ENCODE results near the gene SEC11C.
"Not testable (repeated sequence)": the region's sequence is repeated elsewhere in the genome, so short reads cannot be mapped to it uniquely, and the experiment has no call there.

The SEC11C gene

DNA sequence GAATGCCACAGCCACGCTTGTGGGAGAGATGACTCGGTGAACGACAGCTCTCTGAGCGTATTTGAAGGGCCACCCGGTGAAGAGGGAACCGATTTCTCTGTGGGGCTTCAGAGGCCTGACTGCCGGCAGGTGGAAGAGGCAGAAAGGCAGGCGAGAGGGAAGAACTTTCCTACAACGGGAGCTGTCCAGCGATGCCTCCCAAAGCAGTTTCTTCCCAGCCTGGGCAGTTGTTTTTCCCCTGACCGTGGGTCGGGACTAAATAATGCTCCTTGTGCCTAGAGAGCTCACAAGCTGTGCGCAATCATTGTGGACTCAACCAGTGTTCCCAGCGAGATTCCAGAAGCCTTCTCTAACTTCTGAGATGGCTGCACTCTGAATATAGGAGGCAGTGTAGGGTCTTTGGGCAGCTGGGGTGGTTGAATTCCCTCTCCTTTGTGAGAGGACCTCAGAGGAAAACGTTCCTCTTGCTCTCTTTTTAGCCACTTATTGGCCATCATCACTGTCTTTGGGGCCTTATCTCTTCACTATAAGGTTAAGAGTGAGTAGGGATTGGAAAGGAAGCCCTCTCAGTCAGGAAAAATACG, 710 bp downstream of the SEC11C start:
- no peak for ATAC-seq
- H3K9me3 Mint-ChIP-seq = no peaks in the 10 kb centered on the region

DNA sequence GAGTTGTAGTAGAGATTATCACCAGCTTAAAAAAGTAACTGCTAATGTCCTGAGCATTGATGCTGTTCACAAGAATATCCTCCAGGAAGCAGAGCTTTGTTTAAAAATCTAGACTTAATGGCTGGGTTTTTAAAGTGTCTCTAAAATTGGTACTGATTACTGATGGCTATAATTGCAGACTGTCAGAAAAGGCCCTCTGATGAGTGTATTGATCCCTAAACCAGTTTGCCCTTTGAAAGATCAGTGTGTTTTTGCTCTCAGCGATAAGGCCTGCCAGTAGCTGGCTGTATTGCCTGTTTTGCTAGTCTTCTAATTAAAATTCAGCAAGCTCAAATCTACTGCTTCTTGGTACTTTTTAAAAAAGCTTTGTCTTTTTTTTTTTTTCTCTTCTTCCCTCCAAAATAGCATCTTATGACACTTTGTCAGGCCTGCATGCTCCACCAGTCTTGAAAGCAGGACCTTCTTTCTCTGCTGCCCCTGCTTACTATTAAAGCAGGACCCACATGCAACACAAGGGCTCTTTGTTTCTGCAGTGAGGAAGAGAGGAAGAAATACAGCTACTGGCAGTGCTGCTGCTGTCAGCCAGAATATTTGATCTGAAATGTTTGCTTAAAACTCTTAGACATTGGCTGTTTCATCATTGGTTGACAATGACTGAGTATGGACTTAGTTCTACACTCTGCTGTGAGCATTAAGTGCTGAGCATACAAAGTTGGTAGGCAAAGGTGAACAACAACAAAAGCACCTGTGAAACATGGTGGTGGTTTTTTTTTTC, 1.8 kb downstream of the SEC11C start:
- peak overlapping the region; percentile 99 for H3K27ac Mint-ChIP-seq
- DNase-seq (ENCODE audit: low spot score in 2 of 2) = no peak
- H3K36me3 Mint-ChIP-seq = peaks cover 26% of the 10 kb centered on the region
- peaks cover 59% of the 10 kb centered on the region for H3K4me1 Mint-ChIP-seq
- no peak for ATAC-seq
- peak overlapping the region; percentile 92 for H3K4me3 Mint-ChIP-seq
- H3K9me3 Mint-ChIP-seq = no peaks in the 10 kb centered on the region

More for the DNA sequence above, 710 bp downstream of the SEC11C start:
- peaks cover 26% of the 10 kb centered on the region for H3K36me3 Mint-ChIP-seq
- no peak for DNase-seq (ENCODE audit: low spot score in 2 of 2)
- peaks cover 48% of the 10 kb centered on the region for H3K4me1 Mint-ChIP-seq
- H3K27ac Mint-ChIP-seq = peak overlapping the region; percentile 99
- H3K4me3 Mint-ChIP-seq = peak overlapping the region; percentile 92

DNA sequence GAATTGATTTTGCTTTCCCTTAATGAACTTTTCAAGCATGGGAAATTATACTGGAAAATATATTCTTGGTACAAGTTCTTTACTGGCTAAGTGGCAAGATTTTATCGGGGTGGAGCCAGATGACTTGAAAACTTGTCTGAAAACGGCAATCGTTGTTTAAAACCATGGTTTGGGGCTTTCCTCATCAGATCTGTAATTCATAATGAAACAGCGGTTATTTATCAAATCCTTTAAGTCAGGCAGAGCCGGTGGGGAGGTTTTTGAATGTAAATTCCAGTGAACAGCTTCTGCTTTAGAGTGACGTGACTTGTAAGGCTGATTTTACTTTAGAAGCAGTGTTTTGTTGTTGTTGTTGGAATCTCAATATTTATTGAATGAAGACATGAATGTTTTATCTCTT, 2.6 kb downstream of the SEC11C start:
- Mint-ChIP-seq H3K4me3 (peak overlapping the region; percentile 92), H3K9me3 (no peaks in the 10 kb centered on the region), H3K4me1 (peaks cover 66% of the 10 kb centered on the region), H3K27ac (peak overlapping the region; percentile 99), H3K36me3 (peaks cover 26% of the 10 kb centered on the region)
- DNase-seq (ENCODE audit: low spot score in 2 of 2) (peak in 1 of 2 donors; percentile 55), ATAC-seq (peak; percentile 11)

- not testable (repeated sequence) for ATAC-seq; DNase-seq (ENCODE audit: low spot score in 2 of 2); H3K9me3 Mint-ChIP-seq
- H3K4me1 Mint-ChIP-seq = peaks cover 73% of the 10 kb centered on the region
- peak overlapping the region; percentile 92 for H3K4me3 Mint-ChIP-seq
- peak overlapping the region; percentile 99 for H3K27ac Mint-ChIP-seq
- peaks cover 26% of the 10 kb centered on the region for H3K36me3 Mint-ChIP-seq
These were observed 3.2 kb downstream of the SEC11C start for GRCh38 chr18:59142800-59143416.

GRCh38 chr18:59143441-59143840, 3.8 kb downstream of the SEC11C start:
- H3K4me1 Mint-ChIP-seq = peaks cover 76% of the 10 kb centered on the region
- peak overlapping the region; percentile 92 for H3K4me3 Mint-ChIP-seq
- ATAC-seq = no peak
- peak overlapping the region; percentile 99 for H3K27ac Mint-ChIP-seq
- no peak for DNase-seq (ENCODE audit: low spot score in 2 of 2)
- no peaks in the 10 kb centered on the region for H3K9me3 Mint-ChIP-seq
- peaks cover 26% of the 10 kb centered on the region for H3K36me3 Mint-ChIP-seq

DNA sequence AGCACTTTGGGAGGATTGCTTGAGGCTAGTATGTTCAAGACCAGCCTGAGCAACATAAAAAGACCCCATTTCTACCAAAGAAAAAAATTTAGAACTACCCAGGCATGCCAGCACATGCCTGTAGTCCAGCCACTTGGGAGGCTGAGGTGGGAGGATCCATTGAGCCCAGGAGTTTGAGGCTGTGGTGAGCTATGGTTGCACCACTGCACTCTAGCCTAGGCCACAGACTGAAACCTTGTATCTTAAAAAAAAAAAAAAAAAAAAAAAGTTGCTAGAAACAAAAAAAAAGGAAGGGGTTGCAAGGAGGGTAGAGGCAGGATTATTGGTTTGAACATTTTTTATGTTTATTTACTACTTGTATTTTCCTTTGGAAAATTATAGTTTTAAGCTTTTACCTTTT, 4.8 kb downstream of the SEC11C start:
- peaks cover 84% of the 10 kb centered on the region for H3K4me1 Mint-ChIP-seq
- H3K36me3 Mint-ChIP-seq = peaks cover 29% of the 10 kb centered on the region
- no peaks in the 10 kb centered on the region for H3K9me3 Mint-ChIP-seq
- ATAC-seq (no peak), DNase-seq (ENCODE audit: low spot score in 2 of 2) (no peak)
- H3K4me3 Mint-ChIP-seq = peak overlapping the region; percentile 92
- peak overlapping the region; percentile 56 for H3K27ac Mint-ChIP-seq

DNA sequence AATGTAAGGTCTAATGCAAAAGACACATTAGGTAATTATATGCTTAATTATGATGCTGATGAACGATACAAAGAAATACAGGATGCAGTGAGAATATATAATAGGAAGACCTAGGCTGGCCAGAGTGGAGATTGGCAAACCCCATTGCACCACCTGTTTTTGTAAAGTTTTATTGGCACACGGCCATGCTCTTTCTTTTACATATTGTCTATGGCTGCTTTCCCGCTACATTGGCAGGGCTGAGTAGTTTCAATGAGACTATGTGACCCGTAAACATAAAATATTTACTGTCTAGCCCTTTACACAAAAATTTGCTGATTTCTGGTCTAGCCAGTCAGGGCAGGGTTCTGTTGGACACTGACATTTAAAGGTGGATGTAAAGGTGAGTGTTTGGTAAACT, 5.4 kb downstream of the SEC11C start:
- ATAC-seq (no peak), DNase-seq (ENCODE audit: low spot score in 2 of 2) (no peak)
- Mint-ChIP-seq H3K4me3 (no peak overlapping the region), H3K9me3 (no peaks in the 10 kb centered on the region), H3K4me1 (peaks cover 85% of the 10 kb centered on the region), H3K27ac (peak overlapping the region; percentile 85), H3K36me3 (peaks cover 29% of the 10 kb centered on the region)

- DNase-seq (ENCODE audit: low spot score in 2 of 2) = no peak
- H3K4me1 Mint-ChIP-seq = peaks cover 56% of the 10 kb centered on the region
- peak overlapping the region; percentile 85 for H3K27ac Mint-ChIP-seq
- no peak overlapping the region for H3K4me3 Mint-ChIP-seq
- peaks cover 49% of the 10 kb centered on the region for H3K36me3 Mint-ChIP-seq
- no peaks in the 10 kb centered on the region for H3K9me3 Mint-ChIP-seq
- no peak for ATAC-seq
These were observed 8.5 kb downstream of the SEC11C start for GRCh38 chr18:59148192-59148591.

GRCh38 chr18:59149007-59149406, 9.3 kb downstream of the SEC11C start:
- no peak for DNase-seq (ENCODE audit: low spot score in 2 of 2)
- peak overlapping the region; percentile 63 for H3K27ac Mint-ChIP-seq
- H3K4me3 Mint-ChIP-seq = no peak overlapping the region
- no peaks in the 10 kb centered on the region for H3K9me3 Mint-ChIP-seq
- peaks cover 57% of the 10 kb centered on the region for H3K36me3 Mint-ChIP-seq
- H3K4me1 Mint-ChIP-seq = peaks cover 48% of the 10 kb centered on the region
- peak; percentile 67 for ATAC-seq

GRCh38 chr18:59149416-59149815, 9.7 kb downstream of the SEC11C start:
- Mint-ChIP-seq H3K27ac (peak overlapping the region; percentile 63), H3K36me3 (peaks cover 59% of the 10 kb centered on the region), H3K4me3 (no peak overlapping the region), H3K9me3 (no peaks in the 10 kb centered on the region), H3K4me1 (peaks cover 44% of the 10 kb centered on the region)
- ATAC-seq = no peak
- no peak for DNase-seq (ENCODE audit: low spot score in 2 of 2)

DNA sequence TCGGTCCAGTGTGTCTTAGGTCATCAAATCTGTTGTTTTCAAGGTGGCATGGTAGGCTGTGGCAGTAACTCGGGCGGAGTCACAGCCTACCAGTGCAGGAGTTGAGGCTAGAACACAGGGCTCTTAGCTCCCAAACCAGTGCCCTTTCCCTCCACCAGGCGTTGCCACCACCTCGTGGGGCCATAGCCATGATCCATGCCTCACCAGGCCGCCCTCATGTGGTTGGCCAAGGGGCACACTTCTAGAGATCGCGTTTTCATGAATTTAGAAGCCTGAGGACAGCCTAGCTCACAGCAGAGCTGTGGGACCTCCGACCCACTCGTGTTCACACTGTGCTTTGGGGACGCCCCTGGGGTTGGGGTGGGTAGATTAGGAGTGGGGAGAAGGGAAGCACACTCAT, 10.6 kb downstream of the SEC11C start:
- Mint-ChIP-seq H3K9me3 (no peaks in the 10 kb centered on the region), H3K4me3 (no peak overlapping the region), H3K36me3 (peaks cover 63% of the 10 kb centered on the region), H3K4me1 (peaks cover 38% of the 10 kb centered on the region), H3K27ac (no peak overlapping the region)
- ATAC-seq (no peak), DNase-seq (ENCODE audit: low spot score in 2 of 2) (no peak)

- no peaks in the 10 kb centered on the region for H3K9me3 Mint-ChIP-seq
- no peak for DNase-seq (ENCODE audit: low spot score in 2 of 2)
- no peak overlapping the region for H3K4me3 Mint-ChIP-seq
- peaks cover 100% of the 10 kb centered on the region for H3K36me3 Mint-ChIP-seq
- no peaks in the 10 kb centered on the region for H3K4me1 Mint-ChIP-seq
- peak overlapping the region; percentile 4 for H3K27ac Mint-ChIP-seq
- ATAC-seq = no peak
These were observed 15.5 kb downstream of the SEC11C start for GRCh38 chr18:59155153-59155552.

- H3K36me3 Mint-ChIP-seq = peaks cover 88% of the 10 kb centered on the region
- ATAC-seq (no peak), DNase-seq (ENCODE audit: low spot score in 2 of 2) (no peak)
These were observed 16.6 kb downstream of the SEC11C start for GRCh38 chr18:59156316-59156715.

DNA sequence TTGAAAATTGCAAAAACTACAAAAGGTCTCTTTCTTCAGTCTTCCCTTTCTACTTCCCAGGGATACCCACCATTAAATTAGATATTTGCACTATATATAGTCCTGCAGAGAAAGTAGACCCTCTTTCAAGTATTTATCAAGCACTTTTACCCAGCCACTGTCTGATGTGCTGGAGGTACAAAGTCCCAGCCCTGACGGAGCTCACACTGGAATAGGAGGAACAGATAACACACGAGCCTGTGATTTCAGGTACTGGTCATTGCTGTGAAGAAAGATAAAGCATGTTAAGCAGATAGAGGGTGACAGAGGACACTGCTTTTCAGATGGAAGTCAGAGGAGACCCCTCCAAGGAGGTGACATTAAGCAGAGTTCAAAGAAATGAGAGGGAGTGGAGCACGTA, 19.6 kb downstream of the SEC11C start:
- ATAC-seq (no peak), DNase-seq (ENCODE audit: low spot score in 2 of 2) (no peak)
- no peak overlapping the region for H3K27ac Mint-ChIP-seq
- H3K4me1 Mint-ChIP-seq = no peaks in the 10 kb centered on the region
- no peak overlapping the region for H3K4me3 Mint-ChIP-seq
- H3K9me3 Mint-ChIP-seq = no peaks in the 10 kb centered on the region
- H3K36me3 Mint-ChIP-seq = peaks cover 66% of the 10 kb centered on the region

More at GRCh38 chr18:59156316-59156715, 16.6 kb downstream of the SEC11C start:
- H3K4me1 Mint-ChIP-seq = no peaks in the 10 kb centered on the region
- no peak overlapping the region for H3K4me3 Mint-ChIP-seq
- H3K27ac Mint-ChIP-seq = no peak overlapping the region
- no peaks in the 10 kb centered on the region for H3K9me3 Mint-ChIP-seq

DNA sequence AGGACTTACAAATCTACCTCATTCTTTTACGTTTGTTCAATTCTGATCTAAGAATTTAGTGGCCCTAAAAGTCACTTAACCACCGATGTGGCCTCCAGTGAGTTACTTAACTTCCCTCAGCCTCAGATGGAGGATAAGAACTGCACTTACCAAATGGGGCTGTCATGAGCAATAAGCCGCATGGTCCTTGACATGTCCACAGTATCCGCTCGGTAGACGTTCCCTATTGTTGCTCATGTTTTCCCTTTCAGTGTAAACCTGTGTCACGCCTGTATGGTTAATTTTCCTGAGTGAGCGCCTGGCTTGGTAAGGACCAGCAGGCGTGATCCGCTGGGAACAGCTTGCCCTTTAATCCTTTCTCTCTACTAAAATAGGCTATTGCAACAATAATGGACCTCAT, 20.3 kb downstream of the SEC11C start:
- no peak overlapping the region for H3K4me3 Mint-ChIP-seq
- no peak for ATAC-seq
- H3K27ac Mint-ChIP-seq = no peak overlapping the region
- H3K4me1 Mint-ChIP-seq = no peaks in the 10 kb centered on the region
- no peaks in the 10 kb centered on the region for H3K9me3 Mint-ChIP-seq
- no peak for DNase-seq (ENCODE audit: low spot score in 2 of 2)
- H3K36me3 Mint-ChIP-seq = peaks cover 59% of the 10 kb centered on the region

Data from stimulated activated effector memory CD8-positive, alpha-beta T cell treated with anti-CD3 and anti-CD28 coated beads, Interleukin-12 subunit alpha, Interleukin-12 subunit beta, amount 100 ng/mL, for 72 hours (primary cell).